Astrocyte (in vitro differentiated cells and primary cell): Measurements from ENCODE around the gene PLEKHA4. TPM values are rescaled to one million over a fixed set of nuclear protein-coding genes. Genes with fewer than 3 reads are reported as not detected.

ENCODE experiments used
- DNase-seq: peaks from one replicate; pipeline ENCODE4 v3.0.0-alpha.2; 2010; ENCODE audit warnings: low read depth
- FAIRE-seq: peaks from 2 replicates; lab custom pipeline; 2011; peaks lifted over from hg19 to GRCh38; lab: Jason Lieb, UNC
- H2AFZ ChIP-seq: 2 replicates; pipeline ENCODE4 v1.6.0; 2012; ENCODE audit warnings: low read depth, low read length, inconsistent platforms
- H3K27ac ChIP-seq: 2 replicates; pipeline ENCODE4 v1.5.1; 2011; ENCODE audit warnings: low read depth, low read length, inconsistent platforms
- H3K27me3 ChIP-seq: 2 replicates; pipeline ENCODE4 v1.6.0; 2011; ENCODE audit warnings: low read length, inconsistent platforms; ENCODE audit not compliant: insufficient read depth
- H3K36me3 ChIP-seq: 2 replicates; pipeline ENCODE4 v1.5.1; 2011; ENCODE audit warnings: low read length, inconsistent platforms; ENCODE audit not compliant: insufficient read depth
- H3K4me1 ChIP-seq: 2 replicates; pipeline ENCODE4 v1.5.1; 2011; ENCODE audit warnings: low read length, inconsistent platforms; ENCODE audit not compliant: insufficient read depth
- H3K4me2 ChIP-seq: 2 replicates; pipeline ENCODE4 v1.6.0; 2012; ENCODE audit warnings: low read length, inconsistent platforms
- H3K4me3 ChIP-seq: 2 replicates; pipeline ENCODE4 v1.5.1; 2011; ENCODE audit warnings: low read depth, mild to moderate bottlenecking, low read length, inconsistent platforms; ENCODE audit not compliant: insufficient read depth
- H3K79me2 ChIP-seq: 2 replicates; pipeline ENCODE4 v1.6.0; 2012; ENCODE audit warnings: mild to moderate bottlenecking, low read length, inconsistent platforms; ENCODE audit not compliant: insufficient read depth
- H3K9ac ChIP-seq: 2 replicates; pipeline ENCODE4 v1.6.0; 2012; ENCODE audit warnings: mild to moderate bottlenecking, low read length, inconsistent platforms
- H3K9me3 ChIP-seq: 2 replicates; pipeline ENCODE4 v1.5.1; 2012; ENCODE audit warnings: low read depth, mild to moderate bottlenecking, low read length, inconsistent platforms; ENCODE audit not compliant: insufficient read depth
- H4K20me1 ChIP-seq: 2 replicates; pipeline ENCODE4 v1.6.0; 2012; ENCODE audit warnings: low read length, inconsistent platforms; ENCODE audit not compliant: insufficient read depth
- H3K27ac Mint-ChIP-seq: one replicate; pipeline ENCODE4 v1.8.0; 2021; ENCODE audit warnings: mild to moderate bottlenecking, mixed read lengths; ENCODE audit not compliant: unreplicated experiment
- H3K27me3 Mint-ChIP-seq: one replicate; pipeline ENCODE4 v1.8.0; 2021; ENCODE audit warnings: low read depth, mixed read lengths; ENCODE audit not compliant: unreplicated experiment
- H3K36me3 Mint-ChIP-seq: one replicate; pipeline ENCODE4 v1.8.0; 2021; ENCODE audit warnings: low read depth, mixed read lengths; ENCODE audit not compliant: unreplicated experiment
- H3K4me1 Mint-ChIP-seq: one replicate; pipeline ENCODE4 v1.8.0; 2021; ENCODE audit warnings: low read depth, mixed read lengths; ENCODE audit not compliant: unreplicated experiment
- H3K4me3 Mint-ChIP-seq: one replicate; pipeline ENCODE4 v1.8.0; 2021; ENCODE audit warnings: mild to moderate bottlenecking, moderate library complexity, mixed read lengths; ENCODE audit not compliant: unreplicated experiment
- H3K9me3 Mint-ChIP-seq: one replicate; pipeline ENCODE4 v1.8.0; 2021; ENCODE audit warnings: mild to moderate bottlenecking, mixed read lengths; ENCODE audit not compliant: unreplicated experiment
- CTCF ChIP-seq: IDR thresholded peaks from 2 replicates; pipeline ENCODE4 v1.5.1; 2011; ENCODE audit warnings: low read depth, mild to moderate bottlenecking, inconsistent platforms, low read length, moderate library complexity; ENCODE audit not compliant: insufficient read depth
- EZH2 ChIP-seq: IDR thresholded peaks from 2 replicates; pipeline ENCODE4 v1.6.1; 2012; ENCODE audit warnings: mild to moderate bottlenecking, low read length, inconsistent platforms; ENCODE audit not compliant: insufficient read depth
- total RNA-seq: library from RNA; stranded (reverse); gene quantifications from 2 replicates; pipeline ENCODE4 v1.2.1, GENCODE V29; 2021

Gene PLEKHA4
- total RNA-seq, 1 donor from 2014 or later: 27.5 TPM

- Histone ChIP-seq H3K36me3 (peaks cover 33% of the 10 kb centered on the region), H3K27me3 (no peaks in the 10 kb centered on the region), H3K79me2 (peaks cover 52% of the 10 kb centered on the region), H2AFZ (no peak overlapping the region), H3K4me3 (peak overlapping the region; percentile 94), H4K20me1 (peaks cover 58% of the 10 kb centered on the region), H3K27ac (peak overlapping the region; percentile 99), H3K4me2 (peak overlapping the region; percentile 91), H3K9ac (peak overlapping the region; percentile 99), H3K9me3 (no peaks in the 10 kb centered on the region), H3K4me1 (peaks cover 23% of the 10 kb centered on the region)
- Mint-ChIP-seq H3K36me3 (peaks cover 29% of the 10 kb centered on the region), H3K4me3 (peak overlapping the region; percentile 99), H3K27me3 (no peaks in the 10 kb centered on the region), H3K9me3 (no peaks in the 10 kb centered on the region), H3K27ac (peak overlapping the region; percentile 100), H3K4me1 (peaks cover 28% of the 10 kb centered on the region)
- DNase-seq: no peak
- FAIRE-seq: no peak
- TF ChIP-seq CTCF: no peak
- no peak for TF ChIP-seq EZH2
Observed at GRCh38 chr19:48873476-48874302, 5.3 kb upstream of the PLEKHA4 start.

GRCh38 chr19:48872884-48873475 is 4.6 kb upstream of the PLEKHA4 start:
- peaks cover 25% of the 10 kb centered on the region for H3K36me3 Mint-ChIP-seq
- H3K27me3 Mint-ChIP-seq: no peaks in the 10 kb centered on the region
- peak; percentile 88 for DNase-seq

More at GRCh38 chr19:48872884-48873475, 4.6 kb upstream of the PLEKHA4 start:
- peaks cover 26% of the 10 kb centered on the region for H3K4me1 ChIP-seq
- Mint-ChIP-seq H3K9me3 (no peaks in the 10 kb centered on the region), H3K27ac (peak overlapping the region; percentile 100), H3K4me3 (peak overlapping the region; percentile 99), H3K4me1 (peaks cover 32% of the 10 kb centered on the region)
- no peaks in the 10 kb centered on the region for H3K9me3 ChIP-seq
- peaks cover 51% of the 10 kb centered on the region for H4K20me1 ChIP-seq
- H2AFZ ChIP-seq: no peak overlapping the region
- peak overlapping the region; percentile 99 for H3K9ac ChIP-seq
- H3K27me3 ChIP-seq: no peaks in the 10 kb centered on the region
- peak overlapping the region; percentile 94 for H3K4me3 ChIP-seq
- H3K79me2 ChIP-seq: peaks cover 49% of the 10 kb centered on the region
- H3K4me2 ChIP-seq: peak overlapping the region; percentile 91
- FAIRE-seq: no peak
- H3K27ac ChIP-seq: peak overlapping the region; percentile 99
- H3K36me3 ChIP-seq: peaks cover 28% of the 10 kb centered on the region
- no peak for TF ChIP-seq CTCF
- TF ChIP-seq EZH2: no peak
